Activated CD8-positive, alpha-beta memory T cell treated with anti-CD3 and anti-CD28 coated beads, Interleukin-2, amount 10 ng/mL, durations not matched to agents 7 days and 5 days (primary cell): ENCODE data around the gene MCTP1. TPM values are rescaled to one million over a fixed set of nuclear protein-coding genes. Genes with fewer than 3 reads are reported as not detected.

Source experiments
- ATAC-seq: fragments of 150-1000 bp; cut with Tn5 transposase; one replicate; pipeline ENCODE4 v1.10.0; 2021; ENCODE audit warnings: moderate library complexity
- CTCF ChIA-PET: fragments of 350-600 bp; sonication (Branson Sonifier 250); formaldehyde crosslinking; loops from one replicate; lab custom pipeline; 2021; ENCODE audit warnings: antibody characterized with exemption; lab: Charles Lee
- DNase-seq: peaks from one replicate; pipeline ENCODE4 v3.0.0-alpha.2; 2020
- H3K27ac Mint-ChIP-seq: one replicate; pipeline ENCODE4 v1.8.0; 2021; ENCODE audit warnings: mild to moderate bottlenecking, mixed read lengths
- H3K27me3 Mint-ChIP-seq: one replicate; pipeline ENCODE4 v1.8.0; 2021; ENCODE audit warnings: mixed read lengths
- H3K36me3 Mint-ChIP-seq: one replicate; pipeline ENCODE4 v1.8.0; 2021; ENCODE audit warnings: mild to moderate bottlenecking, mixed read lengths
- H3K4me1 Mint-ChIP-seq: one replicate; pipeline ENCODE4 v1.8.0; 2021; ENCODE audit warnings: mixed read lengths
- H3K4me3 Mint-ChIP-seq: one replicate; pipeline ENCODE4 v1.8.0; 2021; ENCODE audit warnings: mild to moderate bottlenecking, moderate library complexity, mixed read lengths
- H3K9me3 Mint-ChIP-seq: one replicate; pipeline ENCODE4 v1.8.0; 2022; ENCODE audit warnings: low read depth, mixed read lengths
- total RNA-seq, 2 experiments: library from RNA; stranded (reverse); gene quantifications; one replicate each; pipeline ENCODE4 v1.2.3, GENCODE V29; 2021

Gene MCTP1
- total RNA-seq, 2 experiments from 2014 or later, result not detected

DNA sequence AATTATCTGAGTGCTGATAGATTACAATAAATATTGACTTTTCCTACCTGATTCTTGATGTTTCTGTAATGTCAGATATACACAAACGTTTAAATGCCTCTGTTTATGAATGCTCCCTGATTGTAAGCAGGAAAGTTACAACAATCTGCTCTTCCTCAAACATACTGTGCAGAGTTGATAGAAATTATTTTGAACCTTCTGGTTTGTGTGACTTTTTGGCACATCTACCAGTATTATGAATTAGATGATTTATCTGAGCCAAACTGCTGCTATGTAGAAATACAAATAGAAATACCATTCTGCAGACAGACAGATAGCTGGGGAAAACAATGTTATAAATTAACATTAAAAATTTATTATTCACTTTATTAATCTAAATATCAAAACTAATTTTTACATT is 553.4 kb downstream of the MCTP1 start:
- H3K27me3 Mint-ChIP-seq, result no peaks in the 10 kb centered on the region

DNA sequence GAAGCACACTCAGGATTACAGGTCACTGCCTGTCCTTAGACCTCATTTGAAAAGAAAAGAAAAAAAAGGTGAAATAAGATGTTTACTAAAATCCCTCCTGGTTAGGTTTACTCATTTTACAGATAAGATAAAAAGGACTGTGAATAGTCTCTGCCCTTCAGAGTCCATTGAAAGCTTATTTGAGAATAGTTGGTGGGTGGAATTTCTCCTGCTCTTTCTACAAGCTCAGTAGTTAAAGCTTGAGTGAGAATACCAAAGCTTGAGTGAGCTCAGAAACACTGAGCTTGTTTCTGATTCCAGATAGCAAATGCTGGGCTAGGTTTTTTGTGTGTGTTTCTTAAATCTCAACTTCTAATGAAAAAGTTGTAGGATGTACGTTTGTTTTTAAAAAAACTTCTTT is 559.8 kb downstream of the MCTP1 start:
- DNase-seq (no peak), ATAC-seq (no peak)
- no peaks in the 10 kb centered on the region for H3K4me1 Mint-ChIP-seq
- no peak overlapping the region for H3K4me3 Mint-ChIP-seq
- CTCF ChIA-PET, result interaction anchor here (1.7 kb wide), 1 partner anchor 13 kb away, joined by 6 read pairs; no protein-coding TSS in a partner anchor
- H3K27me3 Mint-ChIP-seq, result peaks cover 13% of the 10 kb centered on the region
- H3K9me3 Mint-ChIP-seq, result no peaks in the 10 kb centered on the region
- no peaks in the 10 kb centered on the region for H3K36me3 Mint-ChIP-seq
- no peak overlapping the region for H3K27ac Mint-ChIP-seq

More for the DNA sequence above, 553.4 kb downstream of the MCTP1 start:
- Mint-ChIP-seq H3K4me3 (no peak overlapping the region), H3K4me1 (peaks cover 3% of the 10 kb centered on the region), H3K27ac (no peak overlapping the region), H3K36me3 (no peaks in the 10 kb centered on the region), H3K9me3 (no peaks in the 10 kb centered on the region)
- ATAC-seq, result no peak
- no peak for DNase-seq
- CTCF ChIA-PET, result no interaction called here

DNA sequence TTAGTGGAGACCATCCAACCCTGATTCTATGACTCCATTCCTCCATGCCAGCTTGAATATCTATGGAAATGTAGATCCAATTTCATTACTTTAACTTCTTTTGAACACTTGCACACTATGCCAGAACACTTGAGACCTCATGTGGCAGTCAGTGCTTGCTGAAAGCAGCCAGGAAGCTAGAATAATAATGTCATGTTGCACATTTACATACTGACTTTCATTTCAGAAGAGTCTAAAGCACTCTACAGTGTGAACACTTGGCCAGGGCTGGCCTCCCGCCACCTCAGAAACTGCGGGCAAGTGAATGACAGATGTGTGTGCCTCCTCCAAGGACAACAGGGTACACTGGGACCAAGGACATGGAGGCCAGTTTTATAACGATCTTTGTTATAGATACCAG is 569.1 kb downstream of the MCTP1 start:
- DNase-seq (no peak), ATAC-seq (no peak)
- H3K27ac Mint-ChIP-seq, result no peak overlapping the region
- peaks cover 5% of the 10 kb centered on the region for H3K27me3 Mint-ChIP-seq
- H3K4me3 Mint-ChIP-seq, result no peak overlapping the region
- CTCF ChIA-PET, result no interaction called here
- H3K9me3 Mint-ChIP-seq, result no peaks in the 10 kb centered on the region
- no peaks in the 10 kb centered on the region for H3K4me1 Mint-ChIP-seq
- H3K36me3 Mint-ChIP-seq, result peaks cover 21% of the 10 kb centered on the region

DNA sequence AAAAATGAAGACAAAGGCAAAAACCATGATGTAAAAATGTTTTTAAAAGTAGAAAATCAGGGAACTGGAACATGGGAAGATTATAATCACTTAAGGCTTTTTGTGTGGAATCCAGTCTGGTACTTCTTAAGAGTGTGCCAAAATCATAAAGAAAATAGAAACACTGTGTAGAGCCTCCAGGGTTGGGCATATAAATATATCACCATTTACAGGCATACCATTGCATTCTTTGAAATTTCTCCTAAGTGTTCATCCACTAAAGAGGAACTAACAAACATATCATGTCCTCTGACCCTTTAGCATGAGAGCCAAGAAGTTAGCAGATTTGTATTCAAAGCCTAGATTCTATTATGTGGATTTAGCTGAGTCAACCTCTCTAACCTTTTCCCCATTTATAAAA is 573.1 kb downstream of the MCTP1 start:
- Mint-ChIP-seq H3K27me3 (no peaks in the 10 kb centered on the region), H3K36me3 (peaks cover 29% of the 10 kb centered on the region)

GRCh38 chr5:94709277-94709676 is 575.6 kb downstream of the MCTP1 start:
- ATAC-seq (no peak), DNase-seq (no peak)
- Mint-ChIP-seq H3K4me1 (no peaks in the 10 kb centered on the region), H3K4me3 (no peak overlapping the region), H3K36me3 (peaks cover 30% of the 10 kb centered on the region), H3K9me3 (no peaks in the 10 kb centered on the region), H3K27me3 (no peaks in the 10 kb centered on the region), H3K27ac (no peak overlapping the region)
- CTCF ChIA-PET, result interaction anchor here (0.6 to 1.5 kb wide), 2 partner anchors 29 to 135 kb away, joined by 3 read pairs; no protein-coding TSS in a partner anchor

More for the DNA sequence above, 573.1 kb downstream of the MCTP1 start:
- CTCF ChIA-PET, result interaction anchor here (1.6 kb wide), 1 partner anchor 9 kb away, joined by 4 read pairs; no protein-coding TSS in a partner anchor
- Mint-ChIP-seq H3K27ac (no peak overlapping the region), H3K9me3 (no peaks in the 10 kb centered on the region), H3K4me3 (no peak overlapping the region), H3K4me1 (no peaks in the 10 kb centered on the region)
- no peak for ATAC-seq
- DNase-seq, result no peak

- Mint-ChIP-seq H3K4me3 (no peak overlapping the region), H3K27ac (no peak overlapping the region), H3K4me1 (peaks cover 7% of the 10 kb centered on the region), H3K36me3 (peaks cover 26% of the 10 kb centered on the region), H3K27me3 (no peaks in the 10 kb centered on the region), H3K9me3 (no peaks in the 10 kb centered on the region)
- DNase-seq (no peak), ATAC-seq (no peak)
- CTCF ChIA-PET, result no interaction called here
These were observed 577.5 kb downstream of the MCTP1 start for GRCh38 chr5:94707359-94707758.

DNA sequence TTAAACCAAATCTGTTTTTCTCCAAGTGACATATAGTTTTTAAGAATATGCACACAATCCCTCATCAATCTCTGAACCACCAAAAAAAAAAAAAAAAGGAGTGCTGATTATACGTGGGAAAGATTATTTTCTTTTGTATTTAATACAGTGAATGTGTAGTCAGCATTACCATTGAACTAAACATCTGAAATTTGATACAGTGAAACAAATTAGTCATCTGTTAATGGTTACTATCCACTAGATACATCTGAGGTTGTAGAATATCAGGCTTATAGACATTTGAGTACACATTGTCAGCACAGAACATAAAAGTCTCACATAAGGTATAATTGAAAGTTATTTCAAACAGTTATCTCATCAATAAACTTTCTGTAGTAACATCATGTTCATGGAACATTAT is 579.5 kb downstream of the MCTP1 start:
- Mint-ChIP-seq H3K36me3 (peaks cover 22% of the 10 kb centered on the region), H3K4me1 (peaks cover 14% of the 10 kb centered on the region), H3K27ac (no peak overlapping the region), H3K27me3 (no peaks in the 10 kb centered on the region), H3K9me3 (no peaks in the 10 kb centered on the region), H3K4me3 (no peak overlapping the region)
- ATAC-seq (no peak), DNase-seq (no peak)
- CTCF ChIA-PET, result interaction anchor here (1.2 kb wide), 1 partner anchor 32 kb away, joined by 3 read pairs; no protein-coding TSS in a partner anchor

GRCh38 chr5:94702729-94703128 is 582.2 kb downstream of the MCTP1 start:
- H3K4me1 Mint-ChIP-seq, result peaks cover 16% of the 10 kb centered on the region
- H3K9me3 Mint-ChIP-seq, result no peaks in the 10 kb centered on the region
- H3K4me3 Mint-ChIP-seq, result no peak overlapping the region
- no peak for ATAC-seq
- no peaks in the 10 kb centered on the region for H3K27me3 Mint-ChIP-seq
- DNase-seq, result no peak
- CTCF ChIA-PET, result interaction anchor here (1.0 to 1.2 kb wide), 2 partner anchors 10 to 35 kb away, joined by 4 read pairs; no protein-coding TSS in a partner anchor
- H3K36me3 Mint-ChIP-seq, result peaks cover 15% of the 10 kb centered on the region
- peak overlapping the region; percentile 41 for H3K27ac Mint-ChIP-seq

GRCh38 chr5:94700592-94700991 is 584.3 kb downstream of the MCTP1 start:
- Mint-ChIP-seq H3K27me3 (no peaks in the 10 kb centered on the region), H3K9me3 (no peaks in the 10 kb centered on the region), H3K4me1 (peaks cover 16% of the 10 kb centered on the region), H3K4me3 (no peak overlapping the region), H3K27ac (peak overlapping the region; percentile 42), H3K36me3 (peaks cover 15% of the 10 kb centered on the region)
- CTCF ChIA-PET, result no interaction called here
- peak; percentile 92 for ATAC-seq
- DNase-seq, result no peak

GRCh38 chr5:94699562-94699961 is 585.3 kb downstream of the MCTP1 start:
- ATAC-seq, result no peak
- Mint-ChIP-seq H3K27ac (no peak overlapping the region), H3K9me3 (no peaks in the 10 kb centered on the region), H3K36me3 (peaks cover 21% of the 10 kb centered on the region), H3K27me3 (no peaks in the 10 kb centered on the region), H3K4me1 (peaks cover 18% of the 10 kb centered on the region), H3K4me3 (no peak overlapping the region)
- DNase-seq, result no peak
- CTCF ChIA-PET, result no interaction called here

- H3K27ac Mint-ChIP-seq, result no peak overlapping the region
- no peaks in the 10 kb centered on the region for H3K9me3 Mint-ChIP-seq
- CTCF ChIA-PET, result no interaction called here
- peaks cover 21% of the 10 kb centered on the region for H3K36me3 Mint-ChIP-seq
- ATAC-seq (no peak), DNase-seq (no peak)
- no peaks in the 10 kb centered on the region for H3K27me3 Mint-ChIP-seq
- H3K4me1 Mint-ChIP-seq, result peaks cover 22% of the 10 kb centered on the region
- no peak overlapping the region for H3K4me3 Mint-ChIP-seq
These were observed 586.7 kb downstream of the MCTP1 start for GRCh38 chr5:94698197-94698596.

DNA sequence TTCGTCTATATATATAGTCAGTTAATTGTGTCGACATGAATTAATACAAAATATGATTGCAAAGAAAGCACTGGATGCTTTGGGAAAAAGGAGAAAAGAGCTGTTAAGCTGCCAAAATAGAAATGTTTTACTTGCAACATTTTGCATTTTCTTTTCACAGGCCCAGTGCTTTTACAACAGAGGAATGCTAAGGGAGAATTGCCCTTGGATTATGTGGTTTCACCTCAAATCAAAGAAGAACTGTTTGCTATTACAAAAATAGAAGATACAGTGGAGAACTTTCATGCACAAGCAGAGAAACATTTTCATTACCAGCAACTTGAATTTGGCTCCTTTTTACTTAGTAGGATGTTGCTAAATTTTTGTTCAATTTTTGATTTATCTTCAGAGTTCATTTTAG is 590.2 kb downstream of the MCTP1 start:
- no peak for ATAC-seq
- CTCF ChIA-PET, result no interaction called here
- no peak overlapping the region for H3K27ac Mint-ChIP-seq

DNA sequence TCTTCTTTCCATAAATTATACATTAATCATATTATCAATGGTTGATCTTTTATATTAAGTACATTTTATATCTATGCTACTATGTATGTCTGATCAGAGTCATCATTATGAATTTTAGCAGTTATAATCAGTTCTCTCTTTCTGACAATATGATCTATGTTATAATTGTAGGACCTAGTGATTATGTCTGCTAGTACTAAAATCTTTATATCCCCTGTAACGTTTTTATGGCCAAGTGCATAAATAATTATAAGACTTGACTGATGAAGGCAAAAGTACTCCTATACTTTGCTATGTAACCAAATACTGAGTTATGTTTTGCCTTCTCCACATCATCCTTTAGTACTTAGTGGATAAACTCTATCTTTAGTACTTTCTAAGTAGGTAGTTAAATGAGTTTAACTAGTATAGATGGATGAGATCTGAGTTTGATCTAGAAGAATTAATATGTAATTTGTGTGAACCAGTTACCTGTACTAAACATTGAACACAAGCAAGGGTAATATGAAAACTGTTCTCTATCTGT is 591.0 kb downstream of the MCTP1 start:
- Mint-ChIP-seq H3K4me1 (peaks cover 9% of the 10 kb centered on the region), H3K36me3 (peaks cover 22% of the 10 kb centered on the region), H3K27me3 (no peaks in the 10 kb centered on the region), H3K27ac (no peak overlapping the region), H3K9me3 (no peaks in the 10 kb centered on the region), H3K4me3 (no peak overlapping the region)
- ATAC-seq (no peak), DNase-seq (no peak)
- CTCF ChIA-PET, result interaction anchor here (1.5 to 1.8 kb wide), 2 partner anchors 167 to 170 kb away, joined by 4 to 15 read pairs; no protein-coding TSS in a partner anchor

More for the DNA sequence above, 590.2 kb downstream of the MCTP1 start:
- peaks cover 21% of the 10 kb centered on the region for H3K36me3 Mint-ChIP-seq
- no peak overlapping the region for H3K4me3 Mint-ChIP-seq
- DNase-seq, result no peak
- H3K4me1 Mint-ChIP-seq, result peaks cover 9% of the 10 kb centered on the region
- no peaks in the 10 kb centered on the region for H3K27me3 Mint-ChIP-seq
- no peaks in the 10 kb centered on the region for H3K9me3 Mint-ChIP-seq
